ENCODE measurements around the gene ZC3H14. TPM values are rescaled to one million over a fixed set of nuclear protein-coding genes. Genes with fewer than 3 reads are reported as not detected.

Gene ZC3H14
- total and polyA plus RNA-seq, 10 of the 15 experiments (the other 5 are each of a cell fraction or from before 2014, with no cell fraction given): 17.9 to 97.1 (median 47.6) TPM

- H3K9ac ChIP-seq (ENCODE audit: control insufficient read depth, insufficient read depth, low read length): no peak overlapping the region
- ChIA-PET CTCF (no interaction called here), SMC1A (ENCODE audit: uncharacterized antibody, unreplicated experiment) (no interaction called here), RAD21 (ENCODE audit: unreplicated experiment) (no interaction called here), POLR2A (no interaction called here)
- no peaks in the 10 kb centered on the region for H3K27me3 ChIP-seq (replicated peaks in 1 of 2; ENCODE audit: control insufficient read depth in 2 of 2, insufficient read depth in 2 of 2, low read length in 1 of 2)
- no peak overlapping the region for H2AFZ ChIP-seq (ENCODE audit: control insufficient read depth, low read depth, low read length)
- TF ChIP-seq TCF12 (IDR thresholded peaks at IDR 0.05; ENCODE audit: low read depth, low read length) (no peak), BRCA1 (IDR thresholded peaks at IDR 0.05; ENCODE audit: low read depth, low read length) (no peak), HCFC1 (IDR thresholded peaks at IDR 0.05; ENCODE audit: low read length) (no peak), ZZZ3 (IDR thresholded peaks at IDR 0.05; ENCODE audit: control insufficient read depth, insufficient read length, low read depth) (no peak), RAD51 (IDR thresholded peaks at IDR 0.05) (no peak), TCF7 (IDR thresholded peaks at IDR 0.05; ENCODE audit: borderline replicate concordance) (no peak), POLR2AphosphoS2 (IDR thresholded peaks at IDR 0.05; ENCODE audit: low read depth, low read length) (no peak), JUNB (IDR thresholded peaks at IDR 0.05) (no peak), IRF3 (IDR thresholded peaks at IDR 0.05) (no peak), BCLAF1 (IDR thresholded peaks at IDR 0.05) (no peak), POLR2A (IDR thresholded peaks at IDR 0.05; ENCODE audit: low read depth, low read length) (no peak)
- TF ChIP-seq, protein P1, sequence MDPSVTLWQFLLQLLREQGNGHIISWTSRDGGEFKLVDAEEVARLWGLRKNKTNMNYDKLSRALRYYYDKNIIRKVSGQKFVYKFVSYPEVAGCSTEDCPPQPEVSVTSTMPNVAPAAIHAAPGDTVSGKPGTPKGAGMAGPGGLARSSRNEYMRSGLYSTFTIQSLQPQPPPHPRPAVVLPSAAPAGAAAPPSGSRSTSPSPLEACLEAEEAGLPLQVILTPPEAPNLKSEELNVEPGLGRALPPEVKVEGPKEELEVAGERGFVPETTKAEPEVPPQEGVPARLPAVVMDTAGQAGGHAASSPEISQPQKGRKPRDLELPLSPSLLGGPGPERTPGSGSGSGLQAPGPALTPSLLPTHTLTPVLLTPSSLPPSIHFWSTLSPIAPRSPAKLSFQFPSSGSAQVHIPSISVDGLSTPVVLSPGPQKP (IDR thresholded peaks at IDR 0.05; ENCODE audit: low read depth, low read length): no peak
- TF ChIP-seq, protein P2, sequence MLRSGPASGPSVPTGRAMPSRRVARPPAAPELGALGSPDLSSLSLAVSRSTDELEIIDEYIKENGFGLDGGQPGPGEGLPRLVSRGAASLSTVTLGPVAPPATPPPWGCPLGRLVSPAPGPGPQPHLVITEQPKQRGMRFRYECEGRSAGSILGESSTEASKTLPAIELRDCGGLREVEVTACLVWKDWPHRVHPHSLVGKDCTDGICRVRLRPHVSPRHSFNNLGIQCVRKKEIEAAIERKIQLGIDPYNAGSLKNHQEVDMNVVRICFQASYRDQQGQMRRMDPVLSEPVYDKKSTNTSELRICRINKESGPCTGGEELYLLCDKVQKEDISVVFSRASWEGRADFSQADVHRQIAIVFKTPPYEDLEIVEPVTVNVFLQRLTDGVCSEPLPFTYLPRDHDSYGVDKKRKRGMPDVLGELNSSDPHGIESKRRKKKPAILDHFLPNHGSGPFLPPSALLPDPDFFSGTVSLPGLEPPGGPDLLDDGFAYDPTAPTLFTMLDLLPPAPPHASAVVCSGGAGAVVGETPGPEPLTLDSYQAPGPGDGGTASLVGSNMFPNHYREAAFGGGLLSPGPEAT (IDR thresholded peaks at IDR 0.05; ENCODE audit: low read depth): no peak
- intact Hi-C loops (cut with micrococcal nuclease; ENCODE audit: unreplicated experiment): no loop called here
- FAIRE-seq: no peak
- H3K9me3 ChIP-seq (replicated peaks; ENCODE audit: control insufficient read depth, insufficient read depth, low read length): no peaks in the 10 kb centered on the region
- H3K4me3 ChIP-seq: no peak overlapping the region
- no peak for DNase-seq (ENCODE audit: low read depth, low spot score)
- H4K20me1 ChIP-seq (ENCODE audit: control insufficient read depth, insufficient read depth): no peaks in the 10 kb centered on the region
- H3K36me3 ChIP-seq (ENCODE audit: control insufficient read depth in 2 of 2, insufficient read depth in 2 of 2, low read length in 1 of 2): peaks cover 0 to 4% of the 10 kb centered on the region in 2 experiments; a peak in 1 of 4 replicates
- no peak overlapping the region for H3K4me2 ChIP-seq (ENCODE audit: control insufficient read depth, insufficient read depth)
- H3K4me1 ChIP-seq (ENCODE audit: control insufficient read depth, insufficient read depth, low read length): peaks cover 10% of the 10 kb centered on the region
- in situ Hi-C loops (cut with MboI): no loop called here
- no peak overlapping the region for H3K27ac ChIP-seq (ENCODE audit: control insufficient read depth, insufficient read depth)
- H3K79me2 ChIP-seq (ENCODE audit: control insufficient read depth, insufficient read depth, low read length): no peaks in the 10 kb centered on the region
- no peak for ATAC-seq
- BruUV-seq (replicated peaks): no TSS peak
- 100% methylated on average over 1 of the region's 1 CpG for WGBS (ENCODE audit: insufficient coverage, insufficient replicate concordance, low lambda C conversion rate, missing lambda C conversion rate)
Measured at GRCh38 chr14:88617479-88617878, 54.6 kb downstream of the ZC3H14 start.

Data from GM12878 (cell line).